ENCODE results near the gene FCHSD2.
A peak's percentile ranks its signal among the peaks of the same experiment; 100 is the strongest.

The FCHSD2 gene

GRCh38 chr11:72848846-72849466 is 293.2 kb downstream of the FCHSD2 start:
- TF ChIP-seq TAF1 (IDR thresholded peaks at IDR 0.05; ENCODE audit: borderline replicate concordance, low read depth, low read length) (no peak), POLR2A (IDR thresholded peaks at IDR 0.05; ENCODE audit: low read depth, low read length) (no peak), POLR2AphosphoS5 (IDR thresholded peaks at IDR 0.05; ENCODE audit: low read depth, low read length) (no peak)
- DNase-seq (ENCODE audit: insufficient read length) (no peak), FAIRE-seq (peak; percentile 68)

GRCh38 chr11:72844356-72844755 is 297.8 kb downstream of the FCHSD2 start:
- TF ChIP-seq TAF1 (IDR thresholded peaks at IDR 0.05; ENCODE audit: borderline replicate concordance, low read depth, low read length): no peak
- no peak for TF ChIP-seq POLR2A (IDR thresholded peaks at IDR 0.05; ENCODE audit: low read depth, low read length)
- TF ChIP-seq POLR2AphosphoS5 (IDR thresholded peaks at IDR 0.05; ENCODE audit: low read depth, low read length): no peak
- FAIRE-seq: no peak
- DNase-seq (ENCODE audit: insufficient read length): no peak

- FAIRE-seq: no peak
- no peak for TF ChIP-seq POLR2AphosphoS5 (IDR thresholded peaks at IDR 0.05; ENCODE audit: low read depth, low read length)
- no peak for TF ChIP-seq TAF1 (IDR thresholded peaks at IDR 0.05; ENCODE audit: borderline replicate concordance, low read depth, low read length)
- TF ChIP-seq POLR2A (IDR thresholded peaks at IDR 0.05; ENCODE audit: low read depth, low read length): no peak
- no peak for DNase-seq (ENCODE audit: insufficient read length)
Measured at GRCh38 chr11:72842653-72843330, 299.3 kb downstream of the FCHSD2 start.

GRCh38 chr11:72842126-72842525 is 300.0 kb downstream of the FCHSD2 start:
- TF ChIP-seq POLR2A (IDR thresholded peaks at IDR 0.05; ENCODE audit: low read depth, low read length) (no peak), TAF1 (IDR thresholded peaks at IDR 0.05; ENCODE audit: borderline replicate concordance, low read depth, low read length) (no peak), POLR2AphosphoS5 (IDR thresholded peaks at IDR 0.05; ENCODE audit: low read depth, low read length) (no peak)
- FAIRE-seq: no peak
- DNase-seq (ENCODE audit: insufficient read length): no peak

- FAIRE-seq (no peak), DNase-seq (ENCODE audit: insufficient read length) (no peak)
- TF ChIP-seq POLR2A (IDR thresholded peaks at IDR 0.05; ENCODE audit: low read depth, low read length): no peak
- no peak for TF ChIP-seq TAF1 (IDR thresholded peaks at IDR 0.05; ENCODE audit: borderline replicate concordance, low read depth, low read length)
- no peak for TF ChIP-seq POLR2AphosphoS5 (IDR thresholded peaks at IDR 0.05; ENCODE audit: low read depth, low read length)
Measured at GRCh38 chr11:72841397-72841796, 300.7 kb downstream of the FCHSD2 start.

- DNase-seq (ENCODE audit: insufficient read length) (no peak), FAIRE-seq (no peak)
- no peak for TF ChIP-seq POLR2A (IDR thresholded peaks at IDR 0.05; ENCODE audit: low read depth, low read length)
- no peak for TF ChIP-seq POLR2AphosphoS5 (IDR thresholded peaks at IDR 0.05; ENCODE audit: low read depth, low read length)
- no peak for TF ChIP-seq TAF1 (IDR thresholded peaks at IDR 0.05; ENCODE audit: borderline replicate concordance, low read depth, low read length)
Measured at GRCh38 chr11:72840780-72841179, 301.3 kb downstream of the FCHSD2 start.

GRCh38 chr11:72838691-72839305 is 303.3 kb downstream of the FCHSD2 start:
- DNase-seq (ENCODE audit: insufficient read length): no peak
- no peak for FAIRE-seq
- TF ChIP-seq TAF1 (IDR thresholded peaks at IDR 0.05; ENCODE audit: borderline replicate concordance, low read depth, low read length) (no peak), POLR2AphosphoS5 (IDR thresholded peaks at IDR 0.05; ENCODE audit: low read depth, low read length) (no peak), POLR2A (IDR thresholded peaks at IDR 0.05; ENCODE audit: low read depth, low read length) (no peak)

GRCh38 chr11:72836111-72836510 is 306.0 kb downstream of the FCHSD2 start:
- FAIRE-seq: no peak
- no peak for TF ChIP-seq TAF1 (IDR thresholded peaks at IDR 0.05; ENCODE audit: borderline replicate concordance, low read depth, low read length)
- no peak for TF ChIP-seq POLR2AphosphoS5 (IDR thresholded peaks at IDR 0.05; ENCODE audit: low read depth, low read length)
- TF ChIP-seq POLR2A (IDR thresholded peaks at IDR 0.05; ENCODE audit: low read depth, low read length): no peak
- no peak for DNase-seq (ENCODE audit: insufficient read length)

- TF ChIP-seq POLR2A (IDR thresholded peaks at IDR 0.05; ENCODE audit: low read depth, low read length): no peak; the same call in 1 of the 2 replicates
- 0 out of 2 replicates have a peak, but pooled peaks have one; percentile 41 for TF ChIP-seq POLR2AphosphoS5 (IDR thresholded peaks at IDR 0.05; ENCODE audit: low read depth, low read length)
- TF ChIP-seq TAF1 (IDR thresholded peaks at IDR 0.05; ENCODE audit: borderline replicate concordance, low read depth, low read length): no peak
- no peak for DNase-seq (ENCODE audit: insufficient read length)
- FAIRE-seq: no peak
Measured at GRCh38 chr11:72834905-72835304, 307.2 kb downstream of the FCHSD2 start.

- no peak for DNase-seq (ENCODE audit: insufficient read length)
- TF ChIP-seq POLR2AphosphoS5 (IDR thresholded peaks at IDR 0.05; ENCODE audit: low read depth, low read length) (no peak), TAF1 (IDR thresholded peaks at IDR 0.05; ENCODE audit: borderline replicate concordance, low read depth, low read length) (no peak), POLR2A (IDR thresholded peaks at IDR 0.05; ENCODE audit: low read depth, low read length) (no peak)
- no peak for FAIRE-seq
Measured at GRCh38 chr11:72833811-72834493, 308.2 kb downstream of the FCHSD2 start.

GRCh38 chr11:72833083-72833733 is 308.9 kb downstream of the FCHSD2 start:
- FAIRE-seq: no peak

More at GRCh38 chr11:72833083-72833733, 308.9 kb downstream of the FCHSD2 start:
- no peak for TF ChIP-seq POLR2A (IDR thresholded peaks at IDR 0.05; ENCODE audit: low read depth, low read length)
- no peak for TF ChIP-seq POLR2AphosphoS5 (IDR thresholded peaks at IDR 0.05; ENCODE audit: low read depth, low read length)
- TF ChIP-seq TAF1 (IDR thresholded peaks at IDR 0.05; ENCODE audit: borderline replicate concordance, low read depth, low read length): no peak
- no peak for DNase-seq (ENCODE audit: insufficient read length)

Measured in GM12892 (cell line).